RCC 7860 (cell line): Measurements from ENCODE around the gene UPP1.

Experiments
- DNase-seq: peaks from one replicate; pipeline ENCODE4 v3.0.0-alpha.2; 2015; ENCODE audit warnings: low spot score
- FAIRE-seq: peaks from 2 replicates; lab custom pipeline; 2012; peaks lifted over from hg19 to GRCh38; lab: Jason Lieb, UNC

Gene UPP1

DNA sequence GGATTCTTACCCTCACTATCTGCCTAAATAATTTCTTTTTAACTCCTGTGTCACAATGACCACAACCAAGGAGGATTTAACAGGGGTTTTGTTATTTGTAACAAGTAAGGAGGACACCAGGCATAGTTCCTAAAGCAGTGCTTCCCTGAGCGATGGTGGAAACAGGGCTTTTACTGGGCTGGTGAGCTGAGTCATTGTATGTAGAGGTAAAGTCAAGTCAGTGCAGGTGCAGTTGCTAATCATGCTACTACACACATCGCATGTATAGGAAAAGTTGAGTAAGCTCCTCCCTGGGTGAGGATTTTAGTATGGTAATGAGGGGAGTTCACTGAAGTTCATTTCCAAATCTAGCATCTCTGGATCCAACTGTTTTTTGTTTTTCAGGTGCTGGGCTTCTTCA is 59.2 kb downstream of the UPP1 start:
- FAIRE-seq (no peak), DNase-seq (no peak)

DNA sequence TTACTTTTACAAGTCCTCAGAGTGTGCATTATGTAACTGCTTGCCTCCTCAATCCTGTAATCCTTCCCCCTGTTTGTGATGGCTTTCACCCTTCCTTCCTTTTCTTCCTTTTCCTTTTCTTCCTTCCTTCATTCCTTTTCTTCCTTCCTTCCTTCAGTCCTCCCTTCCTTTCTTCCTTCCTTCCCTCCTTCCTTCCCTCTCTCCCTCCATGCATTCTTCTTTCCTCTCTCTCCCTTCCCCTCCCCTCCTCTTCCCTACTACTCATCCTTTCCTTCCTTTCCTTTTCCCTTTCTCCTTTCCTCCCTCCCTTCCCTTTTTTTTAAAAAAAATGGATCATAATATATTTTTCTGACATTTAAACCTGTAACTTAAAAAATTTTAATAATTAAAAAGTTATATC is 60.0 kb downstream of the UPP1 start:
- FAIRE-seq (no peak), DNase-seq (no peak)

DNA sequence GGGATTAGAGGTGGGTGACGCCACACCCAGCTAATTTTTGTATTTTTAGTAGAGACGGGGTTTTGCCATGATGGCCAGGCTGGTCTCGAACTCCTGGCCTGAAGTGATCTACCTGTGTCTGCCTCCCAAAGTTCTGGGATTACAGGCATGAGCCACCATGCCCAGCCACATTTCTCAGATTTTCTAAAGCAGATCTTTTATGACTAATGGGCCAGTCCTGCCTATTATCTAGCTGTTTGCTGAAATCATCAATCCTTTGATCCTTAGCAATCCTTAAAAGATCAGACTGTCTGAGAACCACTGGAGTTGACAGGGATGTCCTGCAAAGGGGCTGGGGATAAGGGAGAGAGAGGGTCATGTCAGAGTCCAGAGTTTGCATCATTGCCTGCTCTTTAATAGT is 61.0 kb downstream of the UPP1 start:
- no peak for DNase-seq
- FAIRE-seq, result no peak

DNA sequence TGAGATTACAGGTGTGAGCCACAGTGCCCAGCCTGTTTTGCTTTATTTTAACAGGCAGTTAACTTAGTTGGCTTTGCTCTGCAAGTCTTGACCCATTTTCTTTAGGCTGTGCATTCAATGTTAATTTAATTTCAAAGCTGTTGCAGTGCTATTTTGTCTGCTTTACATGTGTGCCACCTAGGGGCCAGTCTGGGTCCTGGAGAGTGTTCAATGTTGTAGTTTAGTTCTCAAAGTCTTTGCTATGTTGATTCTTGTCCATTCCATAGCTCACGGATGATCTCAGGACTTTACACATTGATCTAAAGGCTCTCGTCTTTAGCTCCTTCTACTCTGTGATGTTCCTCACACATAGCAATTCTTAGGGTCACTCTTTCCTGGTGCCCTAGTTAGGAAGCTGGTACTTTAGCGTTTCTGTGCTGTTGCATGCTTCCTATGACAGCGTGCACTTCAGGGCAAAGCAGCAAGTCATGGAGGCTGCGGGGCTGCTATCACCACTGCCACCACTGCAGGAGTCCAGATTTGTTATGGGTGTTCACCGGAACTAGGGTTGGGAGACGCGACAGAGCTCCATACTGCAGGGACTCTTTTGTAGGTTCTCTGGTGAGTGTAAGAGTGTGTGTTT is 65.8 kb downstream of the UPP1 start:
- DNase-seq (peak; percentile 35), FAIRE-seq (peak; percentile 24)
